ENCODE data around the gene ARIH1. TPM values are rescaled to one million over a fixed set of nuclear protein-coding genes. Genes with fewer than 3 reads are reported as not detected.

ARIH1 gene
- total and polyA plus RNA-seq, 4 donors: 67.6 to 179 (median 108) TPM

DNA sequence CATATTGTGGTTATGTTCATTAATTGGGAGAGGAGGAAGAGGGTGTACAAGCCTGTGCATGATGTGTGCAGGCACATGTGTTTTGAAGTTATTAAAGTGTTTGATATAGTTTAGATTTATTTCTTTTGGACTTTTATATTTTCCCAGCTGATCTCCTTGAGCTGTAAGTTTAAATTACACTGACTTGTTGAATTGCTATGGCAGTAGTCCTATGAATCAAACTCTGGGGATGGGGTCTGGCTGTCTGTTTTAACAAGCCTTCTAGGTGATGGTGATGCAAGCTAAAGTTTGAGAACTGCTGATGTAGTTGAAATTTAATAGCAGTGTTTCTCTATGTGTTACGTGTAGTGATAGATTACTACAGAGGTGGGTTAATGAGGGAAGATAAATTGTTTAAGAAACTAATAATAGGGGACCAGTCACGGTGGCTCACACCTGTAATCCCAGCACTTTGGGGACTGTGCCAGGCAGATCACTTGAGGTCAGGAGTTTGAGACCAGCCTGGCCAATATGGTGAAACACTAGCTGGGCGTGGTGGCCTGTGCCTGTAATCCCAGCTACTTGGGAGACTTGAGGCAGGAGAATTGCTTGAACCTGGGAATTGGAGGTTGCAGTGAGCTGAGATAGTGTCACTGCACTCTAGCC lies 7.0 kb downstream of the ARIH1 start:
- H3K4me3 ChIP-seq (ENCODE audit: low read depth, low read length): no peak overlapping the region
- H3K9me3 ChIP-seq (ENCODE audit: control insufficient read depth, insufficient read depth, low read length): peaks cover 1% of the 10 kb centered on the region
- no peaks in the 10 kb centered on the region for H3K27me3 ChIP-seq (ENCODE audit: control insufficient read depth, insufficient read depth, low read length)
- WGBS (ENCODE audit: insufficient coverage): 83% methylated on average over 3 of the region's 3 CpGs
- H3K4me1 ChIP-seq (ENCODE audit: control insufficient read depth, insufficient read depth, low read length): peaks cover 10% of the 10 kb centered on the region
- H3K27ac ChIP-seq (ENCODE audit: low read depth, low read length): no peak overlapping the region
- peaks cover 11% of the 10 kb centered on the region for H3K36me3 ChIP-seq (ENCODE audit: control insufficient read depth, insufficient read depth, low read length)
- DNase-seq (ENCODE audit: low read depth in 4 of 6, low spot score in 6 of 6): no peak

DNA sequence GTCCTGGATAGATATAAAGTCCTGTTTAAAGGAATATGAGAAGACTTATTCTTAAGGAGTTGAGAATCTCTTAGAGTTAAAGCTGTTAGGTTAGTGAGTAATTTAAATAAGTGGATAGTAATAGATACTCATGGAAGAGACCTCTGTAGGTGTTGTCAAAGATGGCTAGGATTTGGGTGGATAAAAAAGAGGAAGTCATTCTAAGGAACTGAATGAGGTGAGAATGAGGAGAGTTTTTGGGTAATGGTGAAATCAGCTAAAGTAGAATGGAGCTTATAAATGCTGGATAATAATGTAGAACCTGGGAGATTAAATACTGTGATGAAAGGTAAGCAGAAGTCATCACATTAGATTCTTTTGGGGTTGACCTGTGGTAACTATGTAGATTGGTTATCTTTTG lies 8.1 kb downstream of the ARIH1 start:
- H3K27me3 ChIP-seq (ENCODE audit: control insufficient read depth, insufficient read depth, low read length): no peaks in the 10 kb centered on the region
- H3K36me3 ChIP-seq (ENCODE audit: control insufficient read depth, insufficient read depth, low read length): peaks cover 8% of the 10 kb centered on the region
- no peak overlapping the region for H3K27ac ChIP-seq (ENCODE audit: low read depth, low read length)
- no peak for DNase-seq (ENCODE audit: low read depth in 4 of 6, low spot score in 6 of 6)
- no peak overlapping the region for H3K4me3 ChIP-seq (ENCODE audit: low read depth, low read length)
- H3K4me1 ChIP-seq (ENCODE audit: control insufficient read depth, insufficient read depth, low read length): peaks cover 5% of the 10 kb centered on the region
- H3K9me3 ChIP-seq (ENCODE audit: control insufficient read depth, insufficient read depth, low read length): peaks cover 1% of the 10 kb centered on the region

DNA sequence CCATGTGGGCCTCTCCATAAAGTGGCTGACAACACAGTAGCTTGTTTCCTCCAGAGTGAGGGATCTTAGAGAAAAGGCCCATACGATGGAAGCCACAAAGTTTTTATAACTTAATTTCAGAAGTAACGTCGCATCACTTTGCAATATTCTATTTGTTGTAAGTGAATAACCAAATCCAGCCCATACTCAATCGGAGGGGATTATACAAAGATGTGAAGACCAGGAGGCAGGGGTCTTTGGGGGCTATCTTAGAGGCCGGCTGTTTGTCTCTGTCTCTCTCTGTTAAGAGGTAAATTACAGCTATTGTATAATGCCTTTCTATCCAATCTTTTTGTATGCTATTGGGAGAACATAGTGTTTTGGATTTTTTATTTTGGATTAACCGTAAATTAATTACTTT lies 9.1 kb downstream of the ARIH1 start:
- no peak overlapping the region for H3K27ac ChIP-seq (ENCODE audit: low read depth, low read length)
- peaks cover 3% of the 10 kb centered on the region for H3K36me3 ChIP-seq (ENCODE audit: control insufficient read depth, insufficient read depth, low read length)
- no peak for DNase-seq (ENCODE audit: low read depth in 4 of 6, low spot score in 6 of 6)
- whole genome bisulfite sequencing (ENCODE audit: insufficient coverage): no CpG with 5 or more reads among the region's 6 CpGs
- no peaks in the 10 kb centered on the region for H3K4me1 ChIP-seq (ENCODE audit: control insufficient read depth, insufficient read depth, low read length)
- H3K4me3 ChIP-seq (ENCODE audit: low read depth, low read length): no peak overlapping the region
- no peaks in the 10 kb centered on the region for H3K27me3 ChIP-seq (ENCODE audit: control insufficient read depth, insufficient read depth, low read length)
- peaks cover 1% of the 10 kb centered on the region for H3K9me3 ChIP-seq (ENCODE audit: control insufficient read depth, insufficient read depth, low read length)

GRCh38 chr15:72486144-72486543 lies 12.0 kb downstream of the ARIH1 start:
- peaks cover 1% of the 10 kb centered on the region for H3K9me3 ChIP-seq (ENCODE audit: control insufficient read depth, insufficient read depth, low read length)
- no peak overlapping the region for H3K27ac ChIP-seq (ENCODE audit: low read depth, low read length)
- H3K27me3 ChIP-seq (ENCODE audit: control insufficient read depth, insufficient read depth, low read length): no peaks in the 10 kb centered on the region
- WGBS (ENCODE audit: insufficient coverage): no CpG with 5 or more reads among the region's 3 CpGs
- no peak for DNase-seq (ENCODE audit: low read depth in 4 of 6, low spot score in 6 of 6)
- no peak overlapping the region for H3K4me3 ChIP-seq (ENCODE audit: low read depth, low read length)
- H3K36me3 ChIP-seq (ENCODE audit: control insufficient read depth, insufficient read depth, low read length): no peaks in the 10 kb centered on the region
- H3K4me1 ChIP-seq (ENCODE audit: control insufficient read depth, insufficient read depth, low read length): no peaks in the 10 kb centered on the region

- Histone ChIP-seq H3K4me3 (ENCODE audit: low read depth, low read length) (no peak overlapping the region), H3K4me1 (ENCODE audit: control insufficient read depth, insufficient read depth, low read length) (no peaks in the 10 kb centered on the region), H3K9me3 (ENCODE audit: control insufficient read depth, insufficient read depth, low read length) (peaks cover 1% of the 10 kb centered on the region), H3K36me3 (ENCODE audit: control insufficient read depth, insufficient read depth, low read length) (no peaks in the 10 kb centered on the region), H3K27me3 (ENCODE audit: control insufficient read depth, insufficient read depth, low read length) (no peaks in the 10 kb centered on the region), H3K27ac (ENCODE audit: low read depth, low read length) (no peak overlapping the region)
- DNase-seq (ENCODE audit: low read depth in 4 of 6, low spot score in 6 of 6): no peak
- no CpG with 5 or more reads among the region's 1 CpG for WGBS (ENCODE audit: insufficient coverage)
These were observed 13.1 kb downstream of the ARIH1 start for GRCh38 chr15:72487070-72487797.

- Histone ChIP-seq H3K9me3 (ENCODE audit: control insufficient read depth, insufficient read depth, low read length) (peaks cover 1% of the 10 kb centered on the region), H3K27me3 (ENCODE audit: control insufficient read depth, insufficient read depth, low read length) (no peaks in the 10 kb centered on the region), H3K27ac (ENCODE audit: low read depth, low read length) (no peak overlapping the region), H3K4me1 (ENCODE audit: control insufficient read depth, insufficient read depth, low read length) (no peaks in the 10 kb centered on the region), H3K4me3 (ENCODE audit: low read depth, low read length) (no peak overlapping the region), H3K36me3 (ENCODE audit: control insufficient read depth, insufficient read depth, low read length) (no peaks in the 10 kb centered on the region)
- no peak for DNase-seq (ENCODE audit: low read depth in 4 of 6, low spot score in 6 of 6)
- WGBS (ENCODE audit: insufficient coverage): 100% methylated on average over 1 of the region's 2 CpGs
These were observed 14.4 kb downstream of the ARIH1 start for GRCh38 chr15:72488558-72488957.

- no peak for DNase-seq (ENCODE audit: low read depth in 4 of 6, low spot score in 6 of 6)
- Histone ChIP-seq H3K27me3 (ENCODE audit: control insufficient read depth, insufficient read depth, low read length) (no peaks in the 10 kb centered on the region), H3K27ac (ENCODE audit: low read depth, low read length) (no peak overlapping the region), H3K4me3 (ENCODE audit: low read depth, low read length) (no peak overlapping the region), H3K4me1 (ENCODE audit: control insufficient read depth, insufficient read depth, low read length) (no peaks in the 10 kb centered on the region), H3K36me3 (ENCODE audit: control insufficient read depth, insufficient read depth, low read length) (no peaks in the 10 kb centered on the region), H3K9me3 (ENCODE audit: control insufficient read depth, insufficient read depth, low read length) (no peaks in the 10 kb centered on the region)
- 80% methylated on average over 7 of the region's 7 CpGs for WGBS (ENCODE audit: insufficient coverage)
These were observed 15.9 kb downstream of the ARIH1 start for GRCh38 chr15:72489943-72490554.

DNA sequence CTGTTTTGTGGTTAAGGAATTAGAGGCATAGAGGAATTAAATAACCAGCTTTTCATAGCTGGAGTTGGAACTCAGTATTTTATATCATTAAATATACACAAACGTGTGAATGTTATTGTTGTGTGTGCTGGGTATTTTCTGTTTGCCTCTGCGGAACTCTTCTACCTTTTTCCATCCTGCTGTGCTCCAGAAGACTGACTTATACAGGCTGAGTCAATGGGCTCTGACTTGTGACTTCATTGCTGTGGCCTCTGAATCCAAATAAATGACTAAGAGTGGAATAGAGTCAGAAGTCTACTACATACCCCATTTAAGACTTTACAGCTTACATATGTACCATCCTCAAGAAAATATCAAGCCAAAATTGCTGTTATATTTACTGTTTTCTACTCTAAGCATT lies 17.6 kb downstream of the ARIH1 start:
- Histone ChIP-seq H3K27ac (ENCODE audit: low read depth, low read length) (no peak overlapping the region), H3K4me1 (ENCODE audit: control insufficient read depth, insufficient read depth, low read length) (no peaks in the 10 kb centered on the region), H3K36me3 (ENCODE audit: control insufficient read depth, insufficient read depth, low read length) (no peaks in the 10 kb centered on the region), H3K9me3 (ENCODE audit: control insufficient read depth, insufficient read depth, low read length) (no peaks in the 10 kb centered on the region), H3K27me3 (ENCODE audit: control insufficient read depth, insufficient read depth, low read length) (no peaks in the 10 kb centered on the region), H3K4me3 (ENCODE audit: low read depth, low read length) (no peak overlapping the region)
- no peak for DNase-seq (ENCODE audit: low read depth in 4 of 6, low spot score in 6 of 6)
- WGBS (ENCODE audit: insufficient coverage): no CpG with 5 or more reads among the region's 2 CpGs

DNA sequence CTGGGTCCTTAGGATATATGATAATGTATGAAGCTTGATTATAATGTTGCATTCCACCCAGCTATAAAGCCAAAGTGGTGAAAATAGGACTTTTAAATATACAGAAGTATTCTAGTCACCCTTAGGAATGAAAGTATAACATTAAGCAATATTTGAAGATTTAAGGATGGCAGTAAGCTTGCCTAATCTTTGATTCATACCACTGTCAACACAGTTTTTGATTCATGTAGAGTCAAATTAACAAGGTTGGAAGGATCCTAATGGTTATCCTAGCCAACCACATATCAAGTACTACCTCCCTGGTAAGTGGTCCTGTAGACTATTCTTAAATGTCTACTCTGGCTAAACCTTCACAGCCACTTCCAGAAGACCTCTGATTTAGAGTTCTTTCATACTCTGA lies 18.6 kb downstream of the ARIH1 start:
- Histone ChIP-seq H3K36me3 (ENCODE audit: control insufficient read depth, insufficient read depth, low read length) (no peaks in the 10 kb centered on the region), H3K4me3 (ENCODE audit: low read depth, low read length) (no peak overlapping the region), H3K9me3 (ENCODE audit: control insufficient read depth, insufficient read depth, low read length) (no peaks in the 10 kb centered on the region), H3K27me3 (ENCODE audit: control insufficient read depth, insufficient read depth, low read length) (no peaks in the 10 kb centered on the region), H3K27ac (ENCODE audit: low read depth, low read length) (no peak overlapping the region), H3K4me1 (ENCODE audit: control insufficient read depth, insufficient read depth, low read length) (no peaks in the 10 kb centered on the region)
- no peak for DNase-seq (ENCODE audit: low read depth in 4 of 6, low spot score in 6 of 6)

GRCh38 chr15:72493220-72493619 lies 19.1 kb downstream of the ARIH1 start:
- Histone ChIP-seq H3K4me3 (ENCODE audit: low read depth, low read length) (no peak overlapping the region), H3K4me1 (ENCODE audit: control insufficient read depth, insufficient read depth, low read length) (no peaks in the 10 kb centered on the region), H3K9me3 (ENCODE audit: control insufficient read depth, insufficient read depth, low read length) (no peaks in the 10 kb centered on the region), H3K36me3 (ENCODE audit: control insufficient read depth, insufficient read depth, low read length) (no peaks in the 10 kb centered on the region), H3K27me3 (ENCODE audit: control insufficient read depth, insufficient read depth, low read length) (no peaks in the 10 kb centered on the region), H3K27ac (ENCODE audit: low read depth, low read length) (no peak overlapping the region)
- no CpG with 5 or more reads among the region's 2 CpGs for WGBS (ENCODE audit: insufficient coverage)
- no peak for DNase-seq (ENCODE audit: low read depth in 4 of 6, low spot score in 6 of 6)
